Loucy (cell line): ENCODE results near the gene SWI5.

Experiments used
- EZH2phosphoT487 ChIP-seq: fragments of 200-600 bp; IDR thresholded peaks from 2 replicates; pipeline ENCODE4 v1.6.1; 2018; ENCODE audit warnings: antibody characterized with exemption, mild to moderate bottlenecking, moderate library complexity, borderline replicate concordance
- TF ChIP-seq, protein P1 (sequence below): fragments of 200-600 bp; sonication (generic); conservative IDR thresholded peaks from 2 replicates; pipeline ENCODE4 v1.5.1; 2014; ENCODE audit warnings: mild to moderate bottlenecking, antibody characterized with exemption, low read length

DNA sequence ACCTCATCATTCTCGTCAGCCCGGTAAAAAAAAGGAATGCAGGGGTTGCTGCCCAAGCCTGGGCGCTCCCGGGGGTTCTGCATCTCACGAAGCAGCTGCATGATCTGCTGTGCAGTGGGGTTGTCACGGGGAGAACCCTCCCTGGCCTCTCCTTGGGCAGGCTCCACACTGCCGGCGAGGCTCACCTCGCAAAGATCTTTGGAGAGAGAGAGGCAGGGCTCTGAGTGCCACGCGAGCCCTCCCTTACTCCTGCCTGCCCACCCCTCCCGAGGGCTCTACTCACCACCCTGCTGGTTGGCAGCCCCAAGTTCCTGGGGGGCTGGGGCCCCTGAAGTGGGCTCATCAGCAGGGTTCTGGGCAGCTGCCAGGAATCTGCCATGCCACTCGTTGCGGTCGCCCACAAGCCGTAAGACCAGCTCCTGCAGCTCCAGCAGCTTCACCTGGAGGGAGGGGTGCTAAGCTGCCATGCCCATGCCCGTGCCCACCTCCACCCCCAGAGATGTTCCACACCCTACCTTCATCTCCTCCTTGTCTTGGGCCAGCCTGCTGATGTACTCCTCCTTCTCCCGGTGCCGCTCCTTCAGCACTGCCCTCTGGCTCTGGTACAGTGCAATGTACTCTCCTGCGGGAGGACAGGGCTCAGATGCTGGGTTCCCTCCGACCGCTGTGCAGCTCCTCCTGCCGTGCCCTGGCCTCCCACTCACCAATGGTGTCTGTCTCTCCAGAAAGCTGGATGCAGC is 18.8 kb upstream of the SWI5 start:
- TF ChIP-seq, protein P1, sequence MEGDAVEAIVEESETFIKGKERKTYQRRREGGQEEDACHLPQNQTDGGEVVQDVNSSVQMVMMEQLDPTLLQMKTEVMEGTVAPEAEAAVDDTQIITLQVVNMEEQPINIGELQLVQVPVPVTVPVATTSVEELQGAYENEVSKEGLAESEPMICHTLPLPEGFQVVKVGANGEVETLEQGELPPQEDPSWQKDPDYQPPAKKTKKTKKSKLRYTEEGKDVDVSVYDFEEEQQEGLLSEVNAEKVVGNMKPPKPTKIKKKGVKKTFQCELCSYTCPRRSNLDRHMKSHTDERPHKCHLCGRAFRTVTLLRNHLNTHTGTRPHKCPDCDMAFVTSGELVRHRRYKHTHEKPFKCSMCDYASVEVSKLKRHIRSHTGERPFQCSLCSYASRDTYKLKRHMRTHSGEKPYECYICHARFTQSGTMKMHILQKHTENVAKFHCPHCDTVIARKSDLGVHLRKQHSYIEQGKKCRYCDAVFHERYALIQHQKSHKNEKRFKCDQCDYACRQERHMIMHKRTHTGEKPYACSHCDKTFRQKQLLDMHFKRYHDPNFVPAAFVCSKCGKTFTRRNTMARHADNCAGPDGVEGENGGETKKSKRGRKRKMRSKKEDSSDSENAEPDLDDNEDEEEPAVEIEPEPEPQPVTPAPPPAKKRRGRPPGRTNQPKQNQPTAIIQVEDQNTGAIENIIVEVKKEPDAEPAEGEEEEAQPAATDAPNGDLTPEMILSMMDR = no peak
- no peak for TF ChIP-seq EZH2phosphoT487
